ENCODE measurements around the gene DIDO1. TPM values are rescaled to one million over a fixed set of nuclear protein-coding genes. Genes with fewer than 3 reads are reported as not detected.

DIDO1 gene
- total RNA-seq, 2 donors from 2014 or later = 51.4 to 51.5 TPM

- no peaks in the 10 kb centered on the region for H3K9me3 Mint-ChIP-seq
- H3K4me1 Mint-ChIP-seq = peaks cover 30% of the 10 kb centered on the region
- peak overlapping the region; percentile 74 for H3K27ac Mint-ChIP-seq
- no peak for ATAC-seq (replicated peaks)
- H3K4me3 Mint-ChIP-seq = no peak overlapping the region
- no peaks in the 10 kb centered on the region for H3K27me3 Mint-ChIP-seq
- peaks cover 79% of the 10 kb centered on the region for H3K36me3 Mint-ChIP-seq (ENCODE audit: low read depth)
Observed at GRCh38 chr20:62895539-62895938, 30.8 kb downstream of the DIDO1 start.

GRCh38 chr20:62894261-62894660 lies 32.0 kb downstream of the DIDO1 start:
- no peaks in the 10 kb centered on the region for H3K9me3 Mint-ChIP-seq
- H3K4me3 Mint-ChIP-seq = no peak overlapping the region
- no peak for ATAC-seq (replicated peaks)
- H3K27ac Mint-ChIP-seq = no peak overlapping the region
- peaks cover 22% of the 10 kb centered on the region for H3K4me1 Mint-ChIP-seq
- no peaks in the 10 kb centered on the region for H3K27me3 Mint-ChIP-seq
- H3K36me3 Mint-ChIP-seq (ENCODE audit: low read depth) = peaks cover 92% of the 10 kb centered on the region

- no peak overlapping the region for H3K4me3 Mint-ChIP-seq
Observed at GRCh38 chr20:62893700-62894099, 32.6 kb downstream of the DIDO1 start.

GRCh38 chr20:62892348-62893304 lies 33.7 kb downstream of the DIDO1 start:
- no peak overlapping the region for H3K4me3 Mint-ChIP-seq

More at GRCh38 chr20:62893700-62894099, 32.6 kb downstream of the DIDO1 start:
- no peak for ATAC-seq (replicated peaks)
- peaks cover 17% of the 10 kb centered on the region for H3K4me1 Mint-ChIP-seq
- no peaks in the 10 kb centered on the region for H3K27me3 Mint-ChIP-seq
- H3K27ac Mint-ChIP-seq = no peak overlapping the region
- H3K36me3 Mint-ChIP-seq (ENCODE audit: low read depth) = peaks cover 95% of the 10 kb centered on the region
- no peaks in the 10 kb centered on the region for H3K9me3 Mint-ChIP-seq

GRCh38 chr20:62891111-62891510 lies 35.2 kb downstream of the DIDO1 start:
- no peak overlapping the region for H3K4me3 Mint-ChIP-seq
- no peak for ATAC-seq (replicated peaks)
- peaks cover 11% of the 10 kb centered on the region for H3K4me1 Mint-ChIP-seq
- H3K9me3 Mint-ChIP-seq = no peaks in the 10 kb centered on the region
- H3K36me3 Mint-ChIP-seq (ENCODE audit: low read depth) = peaks cover 96% of the 10 kb centered on the region
- H3K27me3 Mint-ChIP-seq = no peaks in the 10 kb centered on the region
- peak overlapping the region; percentile 23 for H3K27ac Mint-ChIP-seq

More at GRCh38 chr20:62892348-62893304, 33.7 kb downstream of the DIDO1 start:
- ATAC-seq (replicated peaks) = no peak
- Mint-ChIP-seq H3K27me3 (no peaks in the 10 kb centered on the region), H3K4me1 (peaks cover 11% of the 10 kb centered on the region), H3K27ac (no peak overlapping the region), H3K9me3 (no peaks in the 10 kb centered on the region), H3K36me3 (ENCODE audit: low read depth) (peaks cover 97% of the 10 kb centered on the region)

- H3K4me3 Mint-ChIP-seq = no peak overlapping the region
- H3K9me3 Mint-ChIP-seq = no peaks in the 10 kb centered on the region
- peak overlapping the region; percentile 23 for H3K27ac Mint-ChIP-seq
- no peaks in the 10 kb centered on the region for H3K27me3 Mint-ChIP-seq
- H3K4me1 Mint-ChIP-seq = peaks cover 10% of the 10 kb centered on the region
- no peak for ATAC-seq (replicated peaks)
- H3K36me3 Mint-ChIP-seq (ENCODE audit: low read depth) = peaks cover 89% of the 10 kb centered on the region
Observed at GRCh38 chr20:62890444-62890843, 35.9 kb downstream of the DIDO1 start.

- Mint-ChIP-seq H3K9me3 (no peaks in the 10 kb centered on the region), H3K36me3 (ENCODE audit: low read depth) (peaks cover 83% of the 10 kb centered on the region), H3K27me3 (no peaks in the 10 kb centered on the region), H3K4me1 (peaks cover 6% of the 10 kb centered on the region), H3K27ac (no peak overlapping the region), H3K4me3 (no peak overlapping the region)
- ATAC-seq (replicated peaks) = no peak
Observed at GRCh38 chr20:62889871-62890270, 36.4 kb downstream of the DIDO1 start.

GRCh38 chr20:62889411-62889810 lies 36.9 kb downstream of the DIDO1 start:
- Mint-ChIP-seq H3K27me3 (no peaks in the 10 kb centered on the region), H3K4me1 (peaks cover 6% of the 10 kb centered on the region), H3K9me3 (no peaks in the 10 kb centered on the region), H3K27ac (no peak overlapping the region), H3K36me3 (ENCODE audit: low read depth) (peaks cover 79% of the 10 kb centered on the region), H3K4me3 (no peak overlapping the region)
- ATAC-seq (replicated peaks) = no peak

- ATAC-seq (replicated peaks) = no peak
- H3K36me3 Mint-ChIP-seq (ENCODE audit: low read depth) = peaks cover 74% of the 10 kb centered on the region
- no peak overlapping the region for H3K27ac Mint-ChIP-seq
Observed at GRCh38 chr20:62888910-62889309, 37.4 kb downstream of the DIDO1 start.

GRCh38 chr20:62888406-62888805 lies 37.9 kb downstream of the DIDO1 start:
- no peak for ATAC-seq (replicated peaks)
- Mint-ChIP-seq H3K27me3 (no peaks in the 10 kb centered on the region), H3K4me3 (no peak overlapping the region), H3K4me1 (peaks cover 6% of the 10 kb centered on the region), H3K9me3 (no peaks in the 10 kb centered on the region), H3K27ac (no peak overlapping the region), H3K36me3 (ENCODE audit: low read depth) (peaks cover 69% of the 10 kb centered on the region)

More at GRCh38 chr20:62888910-62889309, 37.4 kb downstream of the DIDO1 start:
- H3K27me3 Mint-ChIP-seq = no peaks in the 10 kb centered on the region
- no peak overlapping the region for H3K4me3 Mint-ChIP-seq
- H3K4me1 Mint-ChIP-seq = peaks cover 6% of the 10 kb centered on the region
- H3K9me3 Mint-ChIP-seq = no peaks in the 10 kb centered on the region

GRCh38 chr20:62887860-62888239 lies 38.5 kb downstream of the DIDO1 start:
- Mint-ChIP-seq H3K4me1 (peaks cover 6% of the 10 kb centered on the region), H3K27me3 (no peaks in the 10 kb centered on the region), H3K9me3 (no peaks in the 10 kb centered on the region), H3K36me3 (ENCODE audit: low read depth) (peaks cover 63% of the 10 kb centered on the region), H3K27ac (no peak overlapping the region), H3K4me3 (no peak overlapping the region)
- no peak for ATAC-seq (replicated peaks)

- Mint-ChIP-seq H3K4me3 (no peak overlapping the region), H3K36me3 (ENCODE audit: low read depth) (peaks cover 59% of the 10 kb centered on the region), H3K9me3 (no peaks in the 10 kb centered on the region), H3K27me3 (no peaks in the 10 kb centered on the region), H3K27ac (peak overlapping the region; percentile 28), H3K4me1 (peaks cover 6% of the 10 kb centered on the region)
- peak; percentile 54 for ATAC-seq (replicated peaks)
Observed at GRCh38 chr20:62887152-62887859, 39.0 kb downstream of the DIDO1 start.

GRCh38 chr20:62886709-62887058 lies 39.6 kb downstream of the DIDO1 start:
- Mint-ChIP-seq H3K9me3 (no peaks in the 10 kb centered on the region), H3K27ac (peak overlapping the region; percentile 3), H3K4me3 (no peak overlapping the region), H3K4me1 (peaks cover 6% of the 10 kb centered on the region), H3K36me3 (ENCODE audit: low read depth) (peaks cover 59% of the 10 kb centered on the region), H3K27me3 (no peaks in the 10 kb centered on the region)
- no peak for ATAC-seq (replicated peaks)

- Mint-ChIP-seq H3K36me3 (ENCODE audit: low read depth) (peaks cover 58% of the 10 kb centered on the region), H3K4me3 (no peak overlapping the region), H3K9me3 (no peaks in the 10 kb centered on the region), H3K27me3 (no peaks in the 10 kb centered on the region), H3K4me1 (no peaks in the 10 kb centered on the region), H3K27ac (peak overlapping the region; percentile 3)
- no peak for ATAC-seq (replicated peaks)
Observed at GRCh38 chr20:62885896-62886708, 40.2 kb downstream of the DIDO1 start.
